KMS-11 (cell line): ENCODE results near the gene ZNF516.

Experiments
- H2AFZ ChIP-seq: fragments of 200-600 bp; sonication (generic); 2 replicates; pipeline ENCODE4 v1.6.1; 2016; ENCODE audit warnings: antibody characterized with exemption, mixed run types, low read depth
- H3K27ac ChIP-seq: fragments of 200-600 bp; sonication (generic); 2 replicates; pipeline ENCODE4 v1.6.1; 2016; ENCODE audit warnings: mild to moderate bottlenecking, mixed run types
- H3K27me3 ChIP-seq: fragments of 200-600 bp; sonication (generic); 2 replicates; pipeline ENCODE4 v1.6.1; 2017; ENCODE audit warnings: mild to moderate bottlenecking, low read depth, mixed run types, moderate library complexity; ENCODE audit not compliant: insufficient read depth
- H3K36me3 ChIP-seq: fragments of 200-600 bp; sonication (generic); 2 replicates; pipeline ENCODE4 v1.6.1; 2017; ENCODE audit warnings: mild to moderate bottlenecking, mixed run types; ENCODE audit not compliant: insufficient read depth
- H3K4me1 ChIP-seq: fragments of 200-600 bp; sonication (generic); 2 replicates; pipeline ENCODE4 v1.6.1; 2016; ENCODE audit warnings: mild to moderate bottlenecking, low read depth, mixed run types; ENCODE audit not compliant: poor library complexity, severe bottlenecking
- H3K4me2 ChIP-seq: fragments of 200-600 bp; sonication (generic); 2 replicates; pipeline ENCODE4 v1.7.0; 2016; ENCODE audit warnings: mild to moderate bottlenecking, mixed run types
- H3K4me3 ChIP-seq: fragments of 200-600 bp; sonication (generic); IDR thresholded peaks from 2 replicates; pipeline ENCODE4 v1.6.1; 2017; ENCODE audit warnings: low read depth, low read length, mixed read lengths; ENCODE audit not compliant: insufficient read depth
- H3K79me2 ChIP-seq: fragments of 200-600 bp; sonication (generic); 2 replicates; pipeline ENCODE4 v1.6.1; 2016; ENCODE audit warnings: low read depth, mixed run types; ENCODE audit not compliant: insufficient read depth
- H3K9ac ChIP-seq: fragments of 200-600 bp; sonication (generic); 2 replicates; pipeline ENCODE4 v1.6.1; 2016; ENCODE audit warnings: mild to moderate bottlenecking, mixed run types
- H4K20me1 ChIP-seq: fragments of 200-600 bp; sonication (generic); 2 replicates; pipeline ENCODE4 v1.6.1; 2016; ENCODE audit warnings: mild to moderate bottlenecking, mixed run types; ENCODE audit not compliant: insufficient read depth
- CTCF ChIP-seq: fragments of 200-600 bp; sonication (generic); conservative IDR thresholded peaks from 2 replicates; pipeline ENCODE4 v1.6.1; 2017; ENCODE audit warnings: low read depth, mild to moderate bottlenecking, antibody characterized with exemption, low read length, moderate library complexity, mixed read lengths

Gene ZNF516

GRCh38 chr18:76397631-76398030, 97.4 kb downstream of the ZNF516 start:
- no peaks in the 10 kb centered on the region for H4K20me1 ChIP-seq
- H3K9ac ChIP-seq: no peak overlapping the region
- H3K79me2 ChIP-seq: peaks cover 7% of the 10 kb centered on the region
- H3K4me1 ChIP-seq: no peaks in the 10 kb centered on the region
- H3K4me3 ChIP-seq: no peak overlapping the region
- H3K27me3 ChIP-seq: no peaks in the 10 kb centered on the region
- H3K36me3 ChIP-seq: no peaks in the 10 kb centered on the region
- H3K27ac ChIP-seq: no peak overlapping the region
- H2AFZ ChIP-seq: no peak overlapping the region
- H3K4me2 ChIP-seq: no peak overlapping the region
- TF ChIP-seq CTCF: no peak

- H3K4me2 ChIP-seq: no peak overlapping the region
- H4K20me1 ChIP-seq: no peaks in the 10 kb centered on the region
- no peak for TF ChIP-seq CTCF
- H3K27me3 ChIP-seq: no peaks in the 10 kb centered on the region
- H3K9ac ChIP-seq: no peak overlapping the region
- H3K27ac ChIP-seq: no peak overlapping the region
- H3K36me3 ChIP-seq: no peaks in the 10 kb centered on the region
- H3K79me2 ChIP-seq: peaks cover 12% of the 10 kb centered on the region
- H3K4me1 ChIP-seq: no peaks in the 10 kb centered on the region
- no peak overlapping the region for H2AFZ ChIP-seq
- H3K4me3 ChIP-seq: no peak overlapping the region
Observed at GRCh38 chr18:76396792-76397191, 98.2 kb downstream of the ZNF516 start.

- no peaks in the 10 kb centered on the region for H4K20me1 ChIP-seq
- no peak for TF ChIP-seq CTCF
Observed at GRCh38 chr18:76395609-76396008, 99.4 kb downstream of the ZNF516 start.

GRCh38 chr18:76394780-76395476, 100.1 kb downstream of the ZNF516 start:
- H3K9ac ChIP-seq: no peak overlapping the region
- H3K36me3 ChIP-seq: no peaks in the 10 kb centered on the region
- no peak overlapping the region for H2AFZ ChIP-seq
- no peaks in the 10 kb centered on the region for H3K27me3 ChIP-seq
- no peaks in the 10 kb centered on the region; the same call in 1 of the 2 replicates for H4K20me1 ChIP-seq
- H3K4me2 ChIP-seq: no peak overlapping the region
- no peak overlapping the region for H3K4me3 ChIP-seq
- TF ChIP-seq CTCF: no peak
- no peak overlapping the region for H3K27ac ChIP-seq
- H3K4me1 ChIP-seq: peaks cover 5% of the 10 kb centered on the region
- peaks cover 28% of the 10 kb centered on the region for H3K79me2 ChIP-seq

More at GRCh38 chr18:76395609-76396008, 99.4 kb downstream of the ZNF516 start:
- Histone ChIP-seq H3K36me3 (no peaks in the 10 kb centered on the region), H3K27me3 (no peaks in the 10 kb centered on the region), H2AFZ (no peak overlapping the region), H3K4me1 (no peaks in the 10 kb centered on the region), H3K4me3 (no peak overlapping the region), H3K9ac (no peak overlapping the region), H3K4me2 (no peak overlapping the region), H3K27ac (no peak overlapping the region), H3K79me2 (peaks cover 22% of the 10 kb centered on the region)
